Stimulated activated CD8-positive, alpha-beta memory T cell treated with anti-CD3 and anti-CD28 coated beads, Interleukin-12 subunit alpha, Interleukin-12 subunit beta, amount 100 ng/mL, for 24 hours (primary cell): ENCODE results near the gene ARL3.
"Not testable (repeated sequence)": the region's sequence is repeated elsewhere in the genome, so short reads cannot be mapped to it uniquely, and the experiment has no call there.

Source experiments
- DNase-seq: peaks from one replicate; pipeline ENCODE4 v3.0.0-alpha.2; 2020; ENCODE audit errors: extremely low read depth

Gene ARL3

GRCh38 chr10:102673819-102674511, 40.2 kb downstream of the ARL3 start:
- DNase-seq, result no peak

DNA sequence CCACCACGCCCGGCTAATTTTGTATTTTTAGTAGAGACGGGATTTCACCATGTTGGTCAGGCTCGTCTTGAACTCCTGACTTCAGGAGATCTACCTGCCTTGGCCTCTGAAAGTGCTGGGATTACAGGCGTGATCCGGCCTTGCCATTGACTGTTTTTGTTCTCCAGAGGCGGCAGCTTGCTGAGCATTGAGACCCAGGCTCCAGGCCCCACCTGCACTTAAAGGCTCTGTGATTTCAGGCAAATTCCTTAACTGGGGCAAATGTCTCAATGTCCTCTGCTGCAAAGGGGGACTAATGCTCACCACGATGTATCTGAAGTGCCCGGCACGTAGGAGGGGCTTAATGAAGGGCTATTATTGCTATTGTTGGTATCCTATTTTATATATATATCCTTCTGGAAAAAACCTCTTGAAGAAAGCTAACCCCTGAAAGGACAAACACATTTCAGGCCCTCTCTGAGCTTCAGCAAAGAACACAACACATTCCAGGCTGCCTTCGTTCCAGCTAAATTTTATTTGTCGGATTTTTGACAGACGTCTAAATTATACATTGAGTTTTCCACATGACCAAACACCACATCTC, 40.9 kb downstream of the ARL3 start:
- DNase-seq, result no peak

DNA sequence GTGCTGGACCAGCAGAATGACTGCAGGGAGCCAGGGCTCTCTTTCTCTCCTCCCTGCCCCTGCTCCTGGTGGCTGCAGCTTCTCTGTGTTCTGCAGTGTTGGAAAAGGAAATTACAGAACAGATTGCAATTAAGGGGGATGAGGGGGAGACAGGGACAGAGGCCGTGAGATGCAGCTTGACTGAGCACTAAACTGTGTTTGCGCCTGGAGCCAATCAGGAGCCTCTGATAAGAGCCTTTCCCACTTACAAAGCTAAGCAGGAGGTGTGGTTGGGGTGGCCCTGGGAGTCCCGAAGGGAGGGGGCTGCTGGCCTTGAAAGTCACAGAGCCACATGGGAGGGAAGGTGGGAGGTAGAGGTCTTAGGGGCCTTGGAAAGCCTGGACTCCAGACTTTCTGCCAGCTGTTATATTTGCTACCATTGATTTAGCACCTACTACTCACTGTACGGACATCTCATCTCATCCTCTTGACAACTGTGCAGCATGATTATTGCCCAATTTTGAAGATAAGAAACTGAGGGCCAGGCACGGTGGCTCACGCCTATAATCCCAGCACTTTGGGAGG, 43.2 kb downstream of the ARL3 start:
- DNase-seq, result no peak

GRCh38 chr10:102670065-102670670, 44.0 kb downstream of the ARL3 start:
- DNase-seq, result no peak

- DNase-seq, result no peak
These were observed 44.8 kb downstream of the ARL3 start for GRCh38 chr10:102669206-102670064.

DNA sequence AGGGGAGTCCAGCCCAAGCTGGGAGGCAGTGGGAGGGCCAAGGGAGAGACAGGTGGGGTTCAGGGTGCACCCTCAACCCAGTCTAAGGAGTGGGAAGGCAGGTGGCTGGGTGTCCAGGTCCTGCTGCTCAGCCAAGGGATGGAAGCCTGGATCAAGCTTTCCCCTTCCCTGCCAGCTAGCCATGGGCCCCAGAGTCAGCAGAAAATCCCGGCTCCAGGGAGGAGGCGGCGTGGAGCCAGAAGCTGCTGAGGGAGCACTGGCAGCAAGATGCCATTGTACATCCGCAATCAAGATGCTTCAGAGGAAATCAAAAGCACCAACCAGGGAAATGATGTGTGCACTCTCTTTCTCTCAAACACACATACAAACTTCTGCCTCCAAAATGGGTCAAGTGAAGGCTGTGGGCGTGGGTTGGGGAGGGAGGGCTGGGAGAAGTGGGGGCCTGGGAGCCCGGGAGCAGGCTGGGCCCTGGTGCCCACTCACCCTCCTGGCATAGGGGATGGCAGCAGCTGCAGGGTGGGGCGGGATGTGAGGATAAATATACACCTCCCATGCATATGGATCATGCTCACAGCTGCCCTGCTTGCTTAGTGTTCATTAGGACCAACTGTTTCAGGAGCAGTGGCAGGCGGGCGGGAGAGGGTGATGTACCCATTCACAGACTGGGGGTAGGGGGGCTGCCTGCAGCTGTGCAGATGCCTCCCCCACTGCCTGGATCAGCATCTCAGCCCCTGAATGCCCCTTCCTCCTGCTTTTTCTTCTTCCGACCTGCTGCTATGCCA, 45.7 kb downstream of the ARL3 start:
- DNase-seq, result no peak

- DNase-seq, result not testable (repeated sequence)
These were observed 46.8 kb downstream of the ARL3 start for GRCh38 chr10:102667411-102667810.

DNA sequence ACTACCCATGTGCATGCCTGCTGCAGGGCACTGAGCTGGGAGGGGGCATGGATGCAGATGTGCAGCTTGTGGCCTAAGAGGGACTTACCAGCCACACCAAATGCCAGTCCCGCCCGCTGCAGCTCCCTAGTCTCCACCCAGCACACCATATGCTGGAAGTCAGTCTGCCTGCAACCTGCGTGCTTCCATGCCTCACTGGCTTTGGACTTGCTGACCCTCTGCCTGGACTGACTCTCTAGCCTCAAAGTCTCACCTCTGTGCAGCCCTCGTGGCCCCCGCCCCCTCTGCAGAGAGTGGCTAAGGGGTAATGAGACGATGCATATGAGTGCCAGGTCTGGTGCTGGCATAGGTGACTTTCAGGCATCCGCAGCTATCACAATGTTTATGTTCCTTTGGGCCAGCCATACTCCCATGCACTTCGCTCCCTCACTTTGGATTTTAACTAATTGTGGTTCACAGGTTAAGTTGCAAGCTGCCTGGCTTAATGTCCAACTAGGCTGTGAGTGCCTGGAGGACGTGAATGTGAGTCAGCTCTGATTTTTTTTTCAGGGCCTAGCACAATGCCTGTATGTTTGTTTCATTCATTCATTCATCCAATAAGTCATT, 48.2 kb downstream of the ARL3 start:
- no peak for DNase-seq

GRCh38 chr10:102661658-102662028, 52.6 kb downstream of the ARL3 start:
- DNase-seq, result no peak

- no peak for DNase-seq
These were observed 53.1 kb downstream of the ARL3 start for GRCh38 chr10:102660888-102661657.

DNA sequence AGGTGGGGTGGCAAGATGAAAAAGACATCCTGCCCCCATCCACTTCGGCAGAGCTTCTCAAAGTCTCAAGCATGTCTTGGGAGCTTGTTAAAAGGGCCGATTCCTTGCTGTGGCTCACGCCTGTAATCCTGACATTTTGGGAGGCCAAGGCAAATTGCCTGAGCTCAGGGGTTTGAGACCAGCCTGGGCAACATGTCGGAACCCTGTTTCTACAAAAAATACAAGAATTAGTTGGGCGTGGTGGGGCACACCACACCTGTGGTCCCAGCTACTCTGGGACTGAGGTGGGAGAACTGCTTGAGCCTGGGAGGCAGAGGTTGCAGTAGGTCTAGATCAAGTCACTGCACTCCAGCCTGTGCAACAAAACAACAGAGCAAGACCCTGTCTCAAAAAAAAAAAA, 55.4 kb downstream of the ARL3 start:
- no peak for DNase-seq

DNA sequence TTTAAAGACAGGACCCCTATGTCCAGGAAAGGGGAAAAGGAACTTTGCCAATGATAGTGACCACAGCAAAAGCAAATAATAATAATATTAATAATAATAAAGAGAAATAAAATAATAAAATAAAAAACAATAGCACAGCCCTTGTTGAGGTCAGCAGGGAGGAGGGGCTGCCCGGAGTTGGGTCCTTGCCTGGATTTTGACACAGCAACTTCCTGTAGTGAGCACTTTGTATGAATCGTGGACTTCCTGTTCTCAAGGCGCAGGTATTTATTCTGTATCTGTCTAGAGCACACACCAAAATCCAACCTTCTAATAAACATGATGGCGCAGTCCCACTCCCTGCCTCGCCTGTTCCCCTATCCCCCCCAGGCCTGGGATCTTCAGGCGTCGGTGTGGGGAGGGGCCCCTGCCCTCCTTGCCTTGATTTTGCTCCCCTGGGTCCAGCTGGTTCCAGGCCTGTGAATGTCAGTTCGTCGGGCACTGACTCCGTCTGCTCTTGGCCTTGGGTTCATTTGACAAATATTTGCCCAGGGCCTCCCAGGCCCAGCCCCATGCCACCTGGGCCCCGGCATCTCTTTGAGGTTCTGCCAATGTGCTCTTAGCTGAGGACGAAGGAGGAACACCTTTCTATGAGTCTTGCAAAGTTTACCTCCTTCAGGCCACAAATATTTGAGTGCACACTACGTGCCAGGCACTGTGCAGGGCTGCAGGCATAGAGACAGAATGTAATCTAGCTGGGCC, 56.0 kb downstream of the ARL3 start:
- DNase-seq, result no peak

GRCh38 chr10:102657451-102657850, 56.7 kb downstream of the ARL3 start:
- DNase-seq, result no peak

DNA sequence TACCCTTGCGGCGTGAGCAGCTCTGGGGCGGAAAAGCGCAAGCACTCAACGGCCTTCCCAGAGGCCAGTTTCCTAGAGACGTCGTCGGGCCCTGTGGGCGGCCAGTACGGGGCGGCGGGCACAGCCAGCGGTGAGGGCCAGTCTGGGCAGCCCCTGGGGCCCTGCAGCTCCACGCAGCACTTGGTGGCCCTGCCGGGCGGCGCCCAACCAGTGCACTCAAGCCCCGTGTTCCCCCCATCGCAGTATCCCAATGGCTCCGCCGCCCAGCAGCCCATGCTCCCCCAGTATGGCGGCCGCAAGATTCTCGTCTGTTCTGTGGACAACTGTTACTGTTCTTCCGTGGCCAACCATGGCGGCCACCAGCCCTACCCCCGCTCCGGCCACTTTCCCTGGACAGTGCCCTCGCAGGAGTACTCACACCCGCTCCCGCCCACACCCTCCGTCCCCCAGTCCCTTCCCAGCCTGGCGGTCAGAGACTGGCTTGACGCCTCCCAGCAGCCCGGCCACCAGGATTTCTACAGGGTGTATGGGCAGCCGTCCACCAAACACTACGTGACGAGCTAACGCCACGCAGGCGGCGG, 57.3 kb downstream of the ARL3 start:
- DNase-seq, result no peak

- DNase-seq, result no peak
These were observed 58.2 kb downstream of the ARL3 start for GRCh38 chr10:102656026-102656425.

- no peak for DNase-seq
These were observed 59.2 kb downstream of the ARL3 start for GRCh38 chr10:102654969-102655368.

GRCh38 chr10:102654566-102654965, 59.6 kb downstream of the ARL3 start:
- no peak for DNase-seq

DNA sequence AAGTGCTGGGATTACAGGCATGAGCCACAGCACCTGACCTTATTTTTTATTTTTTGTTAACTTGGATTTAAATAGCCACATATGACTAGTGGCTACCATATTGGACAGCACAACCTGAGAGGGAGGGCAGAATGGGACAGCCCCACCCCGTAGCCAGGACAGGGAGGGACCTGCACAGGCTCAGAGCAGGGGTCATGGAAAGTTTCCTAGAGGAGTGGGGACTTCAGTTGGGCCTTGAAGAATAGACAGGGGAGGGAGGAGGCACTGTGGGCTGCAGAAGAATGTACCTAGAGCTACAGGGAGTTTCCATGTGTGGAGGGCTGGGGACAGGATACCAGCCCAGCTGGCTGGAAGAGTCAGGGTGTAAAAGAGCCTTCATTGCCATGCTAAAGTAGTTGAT, 61.1 kb downstream of the ARL3 start:
- DNase-seq, result no peak
